ENCODE data around the gene CDK9.

DNA sequence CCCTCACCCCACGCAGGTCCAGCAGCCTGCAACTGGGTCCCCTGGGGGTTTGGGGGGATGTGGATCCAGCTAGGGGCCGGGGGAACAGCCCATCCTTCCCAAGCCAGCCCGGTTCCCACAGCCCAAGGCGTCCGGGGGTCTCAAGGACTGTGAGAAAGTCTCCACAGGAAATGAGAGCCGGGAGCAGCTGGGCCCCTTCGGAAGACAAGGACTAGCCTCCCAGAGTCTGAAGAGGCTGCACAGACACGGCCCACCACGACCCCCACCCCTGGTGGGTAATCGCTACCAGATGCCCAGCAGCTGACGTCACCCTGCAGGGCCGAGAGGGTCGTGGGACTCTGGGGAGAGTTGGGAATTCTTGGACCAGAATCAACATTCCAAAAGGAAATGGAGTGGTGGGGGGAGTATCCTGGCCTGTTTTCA is 17.9 kb upstream of the CDK9 start:
- TF ChIP-seq ZNF384 (IDR thresholded peaks at IDR 0.05) = no peak
- no peak for TF ChIP-seq LEF1 (IDR thresholded peaks at IDR 0.05; ENCODE audit: borderline replicate concordance)
- no peak for TF ChIP-seq SP1 (IDR thresholded peaks at IDR 0.05)
- no peak for TF ChIP-seq TARDBP (IDR thresholded peaks at IDR 0.05)
- no peak for TF ChIP-seq SUZ12 (IDR thresholded peaks at IDR 0.05)
- TF ChIP-seq FOXK2 (IDR thresholded peaks at IDR 0.05) = no peak
- TF ChIP-seq, protein P1, sequence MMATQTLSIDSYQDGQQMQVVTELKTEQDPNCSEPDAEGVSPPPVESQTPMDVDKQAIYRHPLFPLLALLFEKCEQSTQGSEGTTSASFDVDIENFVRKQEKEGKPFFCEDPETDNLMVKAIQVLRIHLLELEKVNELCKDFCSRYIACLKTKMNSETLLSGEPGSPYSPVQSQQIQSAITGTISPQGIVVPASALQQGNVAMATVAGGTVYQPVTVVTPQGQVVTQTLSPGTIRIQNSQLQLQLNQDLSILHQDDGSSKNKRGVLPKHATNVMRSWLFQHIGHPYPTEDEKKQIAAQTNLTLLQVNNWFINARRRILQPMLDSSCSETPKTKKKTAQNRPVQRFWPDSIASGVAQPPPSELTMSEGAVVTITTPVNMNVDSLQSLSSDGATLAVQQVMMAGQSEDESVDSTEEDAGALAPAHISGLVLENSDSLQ (IDR thresholded peaks at IDR 0.05) = no peak
- TF ChIP-seq FOXM1 (IDR thresholded peaks at IDR 0.05; ENCODE audit: borderline replicate concordance) = no peak
- no peak for TF ChIP-seq ELF4 (IDR thresholded peaks at IDR 0.05)
- TF ChIP-seq CTBP1 (IDR thresholded peaks at IDR 0.05; ENCODE audit: borderline replicate concordance) = no peak
- no peak for TF ChIP-seq BHLHE40 (IDR thresholded peaks at IDR 0.05; ENCODE audit: borderline replicate concordance)
- TF ChIP-seq HDGF (IDR thresholded peaks at IDR 0.05; ENCODE audit: borderline replicate concordance) = no peak
- TF ChIP-seq FOXA1 (IDR thresholded peaks at IDR 0.05) = no peak
